Calu3 (cell line): ENCODE results near the gene MAP6. TPM values are rescaled to one million over a fixed set of nuclear protein-coding genes. Genes with fewer than 3 reads are reported as not detected.

Experiments used
- BruUV-seq: library from RNA; stranded (reverse); fragments of 400-500 nt; replicated peaks from 2 replicates; lab custom pipeline; 2021; lab: Mats Ljungman, UMichigan
- CTCF ChIA-PET: fragments of 300-600 bp; sonication (Branson Sonifier 250); formaldehyde crosslinking; loops from one replicate; lab custom pipeline; 2022; ENCODE audit warnings: antibody characterized with exemption; lab: Charles Lee
- DNase-seq: peaks from one replicate; pipeline ENCODE4 v3.0.0; 2022
- H3K27ac Mint-ChIP-seq: one replicate; pipeline ENCODE4 v1.8.0; 2022; ENCODE audit warnings: mixed read lengths; ENCODE audit not compliant: unreplicated experiment
- H3K27me3 Mint-ChIP-seq: one replicate; pipeline ENCODE4 v1.8.0; 2022; ENCODE audit warnings: mixed read lengths; ENCODE audit not compliant: unreplicated experiment
- H3K36me3 Mint-ChIP-seq: one replicate; pipeline ENCODE4 v1.8.0; 2022; ENCODE audit warnings: mild to moderate bottlenecking, moderate library complexity, mixed read lengths; ENCODE audit not compliant: insufficient read depth, unreplicated experiment
- H3K4me1 Mint-ChIP-seq: one replicate; pipeline ENCODE4 v1.8.0; 2022; ENCODE audit warnings: mild to moderate bottlenecking, low read depth, mixed read lengths; ENCODE audit not compliant: unreplicated experiment
- H3K4me3 Mint-ChIP-seq: one replicate; pipeline ENCODE4 v1.8.0; 2022; ENCODE audit warnings: mild to moderate bottlenecking, low read depth, moderate library complexity, mixed read lengths; ENCODE audit not compliant: unreplicated experiment
- H3K9me3 Mint-ChIP-seq: one replicate; pipeline ENCODE4 v1.8.0; 2022; ENCODE audit warnings: low read depth, mixed read lengths; ENCODE audit not compliant: unreplicated experiment
- intact Hi-C: fragments of 100-400 bp; cut with micrococcal nuclease; formaldehyde crosslinking; loops from one replicate; pipeline ENCODE4 v1.10.0; 2022; ENCODE audit not compliant: unreplicated experiment
- total RNA-seq: library from RNA; stranded (reverse); gene quantifications from 2 replicates; pipeline ENCODE4 v1.2.3, GENCODE V29; 2022
- TF ChIP-seq, protein P1 (sequence below): fragments of 200-600 bp; IDR thresholded peaks from one replicate; pipeline ENCODE4 v1.8.0; 2022; ENCODE audit warnings: antibody characterized with exemption; ENCODE audit not compliant: unreplicated experiment

The MAP6 gene
- total RNA-seq, 1 experiment from 2014 or later, result not detected

DNA sequence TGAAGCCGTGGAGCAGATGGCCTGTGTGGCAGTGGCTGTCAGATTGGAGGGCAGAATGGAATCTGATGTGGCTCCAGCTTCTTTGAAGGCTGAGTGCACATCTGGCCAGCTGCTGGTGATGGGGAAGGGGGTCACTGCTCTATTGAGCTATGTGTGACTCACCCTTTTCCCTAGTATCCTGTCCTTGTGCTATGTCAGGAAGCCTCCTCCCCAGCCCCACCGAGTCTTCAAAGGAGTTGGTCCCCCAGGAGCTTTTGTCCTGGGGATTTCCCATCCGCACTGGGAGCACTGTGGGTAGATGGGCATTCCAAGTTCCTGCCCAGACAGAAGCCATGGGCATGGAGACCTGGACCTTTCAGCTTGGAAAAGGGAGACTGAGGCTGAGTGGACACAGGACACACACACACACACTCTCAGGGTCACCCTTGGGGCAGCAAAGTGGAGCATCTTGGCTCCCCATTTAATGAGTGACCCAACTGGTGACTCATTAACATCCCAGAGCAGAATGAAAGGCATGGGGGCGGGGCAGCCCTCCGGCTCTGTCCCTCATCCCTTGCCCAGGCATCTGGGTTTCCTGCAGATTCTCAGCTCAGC, 103.5 kb downstream of the MAP6 start:
- BruUV-seq, result no TSS peak
- peak; percentile 68 for DNase-seq
- Mint-ChIP-seq H3K36me3 (peaks cover 50% of the 10 kb centered on the region), H3K4me1 (peaks cover 10% of the 10 kb centered on the region), H3K9me3 (no peaks in the 10 kb centered on the region), H3K27ac (no peak overlapping the region), H3K27me3 (no peaks in the 10 kb centered on the region), H3K4me3 (no peak overlapping the region)
- TF ChIP-seq, protein P1, sequence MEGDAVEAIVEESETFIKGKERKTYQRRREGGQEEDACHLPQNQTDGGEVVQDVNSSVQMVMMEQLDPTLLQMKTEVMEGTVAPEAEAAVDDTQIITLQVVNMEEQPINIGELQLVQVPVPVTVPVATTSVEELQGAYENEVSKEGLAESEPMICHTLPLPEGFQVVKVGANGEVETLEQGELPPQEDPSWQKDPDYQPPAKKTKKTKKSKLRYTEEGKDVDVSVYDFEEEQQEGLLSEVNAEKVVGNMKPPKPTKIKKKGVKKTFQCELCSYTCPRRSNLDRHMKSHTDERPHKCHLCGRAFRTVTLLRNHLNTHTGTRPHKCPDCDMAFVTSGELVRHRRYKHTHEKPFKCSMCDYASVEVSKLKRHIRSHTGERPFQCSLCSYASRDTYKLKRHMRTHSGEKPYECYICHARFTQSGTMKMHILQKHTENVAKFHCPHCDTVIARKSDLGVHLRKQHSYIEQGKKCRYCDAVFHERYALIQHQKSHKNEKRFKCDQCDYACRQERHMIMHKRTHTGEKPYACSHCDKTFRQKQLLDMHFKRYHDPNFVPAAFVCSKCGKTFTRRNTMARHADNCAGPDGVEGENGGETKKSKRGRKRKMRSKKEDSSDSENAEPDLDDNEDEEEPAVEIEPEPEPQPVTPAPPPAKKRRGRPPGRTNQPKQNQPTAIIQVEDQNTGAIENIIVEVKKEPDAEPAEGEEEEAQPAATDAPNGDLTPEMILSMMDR, result no peak
- intact Hi-C loops, result no loop called here
- CTCF ChIA-PET, result interaction anchor here (0.7 kb wide), 1 partner anchor 420 kb away, joined by 3 read pairs; no protein-coding TSS in a partner anchor

DNA sequence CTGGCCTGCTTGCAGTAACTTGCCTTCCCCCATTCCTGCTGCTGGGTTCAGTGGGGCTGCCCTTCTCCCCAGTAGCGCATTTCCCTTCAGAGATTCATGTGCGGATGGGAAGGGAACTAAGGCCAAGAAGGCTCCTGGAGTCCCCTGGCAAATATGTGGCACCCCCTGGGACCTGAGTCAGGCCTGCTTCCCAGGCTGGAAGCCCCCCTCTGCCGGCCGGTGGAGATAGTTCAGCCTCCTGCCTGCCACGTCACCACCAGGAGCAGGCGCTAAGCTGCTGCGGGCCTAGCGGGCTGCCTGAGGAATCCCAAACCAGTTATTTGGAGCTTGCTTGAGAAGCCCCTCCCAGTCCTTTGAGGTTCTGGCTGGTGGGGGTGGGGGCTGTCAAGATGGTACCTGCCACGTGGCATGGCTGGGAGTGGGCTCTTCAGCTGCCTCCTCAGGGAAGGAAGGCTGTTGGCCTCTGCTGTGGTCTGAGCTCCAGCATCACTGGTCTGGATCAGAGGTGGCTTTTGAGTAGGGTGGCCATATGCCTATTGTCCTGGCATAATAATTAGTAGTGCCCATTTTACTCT, 104.8 kb downstream of the MAP6 start:
- TF ChIP-seq, protein P1, result no peak
- BruUV-seq, result no TSS peak
- Mint-ChIP-seq H3K27me3 (no peaks in the 10 kb centered on the region), H3K9me3 (no peaks in the 10 kb centered on the region), H3K36me3 (peaks cover 49% of the 10 kb centered on the region), H3K4me1 (peaks cover 16% of the 10 kb centered on the region), H3K4me3 (peak overlapping the region; percentile 91), H3K27ac (peak overlapping the region; percentile 62)
- no peak for DNase-seq
- CTCF ChIA-PET, result no interaction called here
- intact Hi-C loops, result no loop called here

DNA sequence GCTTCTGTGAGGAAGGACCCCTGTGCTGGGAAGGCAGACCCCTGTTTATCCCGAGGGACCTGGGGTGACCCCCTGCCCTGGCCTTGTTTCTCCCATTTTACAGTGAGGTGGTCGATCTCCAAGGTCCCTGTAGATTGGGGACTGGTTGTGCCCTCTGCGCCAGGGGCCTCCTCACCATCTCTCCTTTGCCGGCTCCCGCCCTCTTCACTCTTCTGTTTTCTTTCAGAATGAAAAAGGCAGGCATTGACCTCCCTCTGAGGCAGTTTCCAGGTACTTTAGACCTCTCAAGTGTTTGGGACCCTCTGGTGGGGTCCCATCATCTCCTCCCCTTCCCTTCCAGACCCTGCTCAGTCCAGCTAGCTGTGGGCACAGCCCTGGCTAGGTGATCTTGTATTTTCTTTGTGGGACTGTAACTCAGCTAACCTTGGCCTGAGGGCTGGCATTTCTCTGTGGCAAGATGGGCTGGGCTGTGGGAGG, 105.3 kb downstream of the MAP6 start:
- H3K4me1 Mint-ChIP-seq, result peaks cover 17% of the 10 kb centered on the region
- no TSS peak for BruUV-seq

DNA sequence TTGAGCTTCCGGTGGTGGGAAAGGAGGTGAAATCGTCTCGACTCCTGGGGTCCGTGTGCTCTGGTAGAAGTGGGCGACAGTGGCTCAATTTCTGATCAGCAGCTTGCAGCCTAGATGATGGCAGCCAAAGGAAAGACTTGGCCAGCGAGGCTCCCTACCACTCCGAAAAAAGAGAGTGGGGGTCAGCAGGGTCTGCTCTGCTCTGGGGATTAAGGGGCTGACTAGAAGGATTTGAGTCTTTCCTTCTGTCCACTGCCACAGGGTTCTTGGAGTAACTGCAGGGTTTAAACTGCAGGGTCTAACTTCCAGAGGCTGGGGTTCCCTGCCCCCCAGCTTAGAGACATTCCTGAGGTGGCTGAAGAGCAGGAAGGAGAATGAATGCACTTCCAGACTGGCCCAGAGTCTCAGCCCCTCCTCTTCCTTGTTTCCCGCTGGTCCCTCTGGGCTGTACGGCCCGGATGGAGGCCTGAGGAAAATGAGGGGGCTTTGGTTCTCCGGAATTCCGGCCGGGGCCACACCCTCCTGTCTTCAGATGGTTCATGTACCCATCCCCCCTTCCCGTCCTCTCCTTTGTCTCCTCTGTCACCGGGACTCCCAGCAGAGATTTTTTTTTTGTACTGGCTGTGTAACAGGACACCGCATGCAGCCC, 105.9 kb downstream of the MAP6 start:
- peaks cover 17% of the 10 kb centered on the region for H3K4me1 Mint-ChIP-seq
- CTCF ChIA-PET, result interaction anchor here (1.0 to 1.3 kb wide), 2 partner anchors 11 to 16 kb away, joined by 3 read pairs; no protein-coding TSS in a partner anchor
- DNase-seq, result peak; percentile 19
- TF ChIP-seq, protein P1, result no peak
- H3K36me3 Mint-ChIP-seq, result peaks cover 41% of the 10 kb centered on the region
- intact Hi-C loops, result no loop called here
- H3K27me3 Mint-ChIP-seq, result no peaks in the 10 kb centered on the region
- peak overlapping the region; percentile 62 for H3K27ac Mint-ChIP-seq
- H3K4me3 Mint-ChIP-seq, result peak overlapping the region; percentile 91
- BruUV-seq, result TSS peak; percentile 64
- H3K9me3 Mint-ChIP-seq, result no peaks in the 10 kb centered on the region

More for the DNA sequence above, 105.3 kb downstream of the MAP6 start:
- Mint-ChIP-seq H3K27me3 (no peaks in the 10 kb centered on the region), H3K4me3 (peak overlapping the region; percentile 91), H3K27ac (peak overlapping the region; percentile 62), H3K36me3 (peaks cover 44% of the 10 kb centered on the region), H3K9me3 (no peaks in the 10 kb centered on the region)
- CTCF ChIA-PET, result interaction anchor here (1.3 kb wide), 1 partner anchor 11 kb away, joined by 3 read pairs; no protein-coding TSS in a partner anchor
- no peak for DNase-seq
- intact Hi-C loops, result no loop called here
- TF ChIP-seq, protein P1, result no peak
